Aorta (tissue), 5 donors: ENCODE data around the gene CD207. TPM values are rescaled to one million over a fixed set of nuclear protein-coding genes. Genes with fewer than 3 reads are reported as not detected.

Experiments used
- ATAC-seq: fragments of 200-7000 bp; cut with Tn5 transposase; one replicate; pipeline ENCODE4 v1.9.1; 2022; ENCODE audit warnings: moderate library complexity; ENCODE audit not compliant: low FRiP score
- DNase-seq, 2 donors: peaks; one replicate each; pipeline ENCODE4 v3.0.0-alpha.2; 2020
- H3K27ac ChIP-seq, 2 donors: one replicate each; pipeline ENCODE4 v1.5.1; 2013; ENCODE audit warnings: low read length in 2 of 2, mild to moderate bottlenecking in 2 of 2, moderate library complexity in 2 of 2, control low read depth in 1 of 2, inconsistent platforms in 1 of 2, low read depth in 1 of 2
- H3K27me3 ChIP-seq, 2 donors: one replicate each; pipeline ENCODE4 v1.6.1; 2013; ENCODE audit warnings: control low read depth in 1 of 2, low read length in 1 of 2, mild to moderate bottlenecking in 1 of 2, moderate library complexity in 1 of 2; ENCODE audit not compliant: insufficient read depth in 2 of 2, control insufficient read depth in 1 of 2
- H3K36me3 ChIP-seq, 2 donors: one replicate each; pipeline ENCODE4 v1.6.1; 2013; ENCODE audit warnings: control low read depth in 1 of 2, low read length in 1 of 2, mild to moderate bottlenecking in 1 of 2; ENCODE audit not compliant: insufficient read depth in 2 of 2, control insufficient read depth in 1 of 2
- H3K4me1 ChIP-seq, 2 donors: one replicate each; pipeline ENCODE4 v1.6.1; 2013; ENCODE audit warnings: low read length in 2 of 2, control low read depth in 1 of 2, mild to moderate bottlenecking in 1 of 2, moderate library complexity in 1 of 2; ENCODE audit not compliant: insufficient read depth in 2 of 2, control insufficient read depth in 1 of 2
- H3K4me3 ChIP-seq, 2 donors: one replicate each; pipeline ENCODE4 v1.5.1; 2013; ENCODE audit warnings: low read length in 2 of 2, control low read depth in 1 of 2, mild to moderate bottlenecking in 1 of 2
- H3K9me3 ChIP-seq: one replicate; pipeline ENCODE4 v1.6.1; 2013; ENCODE audit warnings: mild to moderate bottlenecking, low read length; ENCODE audit not compliant: control insufficient read depth
- WGBS, 2 donors: extraction: QIAGEN DNeasy Blood & Tissue Kit; methylation state at CpG; one replicate each; pipeline ENCODE4 v1.1.7; 2013; 5-methylcytosine and 5-hydroxymethylcytosine counted together
- intact Hi-C, 2 donors: fragments of 100-400 bp; cut with DNase I; formaldehyde crosslinking; loops; one replicate each; pipeline versions ENCODE4 v1.14.2 to v1.15.0; 2022
- polyA plus RNA-seq, 2 donors: library from polyadenylated mRNA; stranded (reverse); fragments of 200-250 nt; gene quantifications; one replicate each; pipeline ENCODE4 v1.2.3, GENCODE V29; 2013
- total RNA-seq, 2 donors: library from RNA; stranded (reverse); fragmentation: NEBNext Ultra II Directional; extraction: Animal tissue kit (Norgen Biotek cat#: 25700); gene quantifications; one replicate each; pipeline ENCODE4 v1.2.1, GENCODE V29; 2021
- donor health status: healthy with polysubstance abuse.
- donor health status: Bipolar disorder and iron deficiency.
- donor health status: DM: no; HTN: no; CAD: no.
- donor health status: DM: no; HTN: no; CAD: no.
- donor health status: DM: yes; HTN: yes; CAD: no.

CD207 gene
- total and polyA plus RNA-seq, 4 donors = 0.78 TPM; not detected in 3

DNA sequence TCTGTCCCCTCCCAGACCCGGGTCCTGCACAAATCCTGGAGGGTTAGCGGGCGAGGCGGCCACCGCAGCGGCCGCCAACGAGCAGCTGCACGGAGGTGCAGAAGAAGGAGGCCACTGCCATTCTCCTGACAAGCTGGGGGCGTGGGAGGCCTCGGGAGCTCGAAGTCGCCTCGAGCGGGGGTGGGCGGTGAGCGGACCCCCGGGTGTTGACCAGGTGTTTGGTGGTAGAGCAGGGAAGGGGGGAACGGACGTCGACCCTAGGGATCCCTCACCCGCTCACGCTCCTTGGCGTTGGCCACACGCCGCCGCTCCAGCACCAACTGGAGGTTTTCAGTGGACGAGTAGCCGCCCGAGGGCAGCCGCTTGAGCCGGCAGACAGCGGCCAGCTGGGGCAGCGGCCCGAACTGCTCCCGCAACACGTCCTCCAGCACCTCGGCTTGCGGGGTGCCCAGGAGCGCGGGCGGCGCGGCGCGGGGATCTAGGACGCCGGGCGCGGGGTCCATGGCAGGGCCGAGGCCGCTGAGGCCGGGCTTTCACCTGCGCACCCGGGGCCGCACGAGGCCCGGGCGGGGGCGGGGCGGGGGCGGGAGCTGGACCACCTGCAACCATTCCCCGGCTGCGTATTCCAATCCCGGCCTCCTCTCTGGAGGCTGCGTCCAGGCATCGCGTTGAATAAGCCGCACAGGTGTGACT lies 45.3 kb downstream of the CD207 start, which contains the start of gene FIGLA:
Gene FIGLA, minus strand, starts transcription at position 508 of the 693 bp plus-strand sequence. Its CDS starts 5 bp downstream, at position 503.
- 3 to 4% methylated on average over 32 to 69 of the region's 69 CpGs for WGBS, 2 donors

DNA sequence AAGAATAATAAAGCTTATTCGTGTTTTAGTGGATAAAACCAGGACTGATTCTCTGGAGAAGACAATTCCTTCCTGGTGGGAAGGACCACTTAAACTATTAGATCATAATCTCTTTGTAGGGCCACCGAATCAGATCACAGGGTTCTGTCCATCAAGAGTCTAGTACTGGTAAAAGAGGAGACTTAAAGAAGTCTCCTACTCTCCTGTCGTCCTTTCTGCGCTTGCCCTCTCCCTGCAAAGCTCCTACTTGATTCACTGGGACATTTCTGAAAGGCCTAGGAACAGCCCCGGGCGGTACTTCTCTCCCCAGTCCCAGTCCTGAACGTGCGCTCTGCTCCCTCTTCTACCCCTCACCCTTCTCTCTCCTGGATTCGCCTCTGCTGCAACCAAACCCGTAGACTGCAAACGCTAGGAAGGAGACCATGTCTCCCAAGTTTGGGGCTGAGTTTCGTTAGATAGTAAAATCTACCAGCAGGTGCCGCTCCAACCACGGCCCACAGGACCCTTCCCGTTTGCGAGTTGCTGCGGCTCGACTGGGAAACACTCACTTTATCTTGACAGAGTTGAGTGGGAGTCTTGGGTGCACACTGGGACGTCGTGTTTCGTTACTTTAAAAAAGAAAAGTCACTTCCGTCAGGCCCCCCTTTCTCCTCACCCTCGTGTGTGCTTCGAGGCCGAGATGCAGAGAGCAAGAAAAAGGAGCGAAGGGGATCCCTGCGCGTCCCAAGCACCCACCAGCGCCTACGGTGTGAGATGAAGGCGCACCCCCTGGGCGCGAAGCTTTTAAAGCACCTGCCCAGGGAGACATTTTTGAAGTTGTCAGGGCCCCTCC lies 46.1 kb downstream of the CD207 start:
- intact Hi-C loops = no loop called here
- WGBS, 2 donors = 2 to 5% methylated on average over 33 of the region's 33 CpGs
- ATAC-seq (peak; percentile 70), DNase-seq (peak; percentile 78 to 82)
- Histone ChIP-seq H3K4me1 (no peaks in the 10 kb centered on the region), H3K4me3 (peak overlapping the region in 1 of 2 donors; percentile 1), H3K36me3 (no peaks in the 10 kb centered on the region), H3K27me3 (peaks cover 0 to 1% of the 10 kb centered on the region in 2 donors), H3K9me3 (peaks cover 1% of the 10 kb centered on the region), H3K27ac (no peak overlapping the region)

More for the DNA sequence above, 45.3 kb downstream of the CD207 start, which contains the start of gene FIGLA:
- DNase-seq (no peak), ATAC-seq (peak; percentile 40)
- no peak within 1 kb of the TSS for H3K27ac ChIP-seq
- H3K9me3 ChIP-seq = peaks cover 1% of the 10 kb centered on the region
- H3K36me3 ChIP-seq = no peaks in the 10 kb centered on the region
- peaks cover 0 to 1% of the 10 kb centered on the region in 2 donors for H3K27me3 ChIP-seq
- intact Hi-C loops = no loop called here
- H3K4me1 ChIP-seq = no peaks in the 10 kb centered on the region
- peak within 1 kb of the TSS in 1 of 2 donors; percentile 1 for H3K4me3 ChIP-seq

DNA sequence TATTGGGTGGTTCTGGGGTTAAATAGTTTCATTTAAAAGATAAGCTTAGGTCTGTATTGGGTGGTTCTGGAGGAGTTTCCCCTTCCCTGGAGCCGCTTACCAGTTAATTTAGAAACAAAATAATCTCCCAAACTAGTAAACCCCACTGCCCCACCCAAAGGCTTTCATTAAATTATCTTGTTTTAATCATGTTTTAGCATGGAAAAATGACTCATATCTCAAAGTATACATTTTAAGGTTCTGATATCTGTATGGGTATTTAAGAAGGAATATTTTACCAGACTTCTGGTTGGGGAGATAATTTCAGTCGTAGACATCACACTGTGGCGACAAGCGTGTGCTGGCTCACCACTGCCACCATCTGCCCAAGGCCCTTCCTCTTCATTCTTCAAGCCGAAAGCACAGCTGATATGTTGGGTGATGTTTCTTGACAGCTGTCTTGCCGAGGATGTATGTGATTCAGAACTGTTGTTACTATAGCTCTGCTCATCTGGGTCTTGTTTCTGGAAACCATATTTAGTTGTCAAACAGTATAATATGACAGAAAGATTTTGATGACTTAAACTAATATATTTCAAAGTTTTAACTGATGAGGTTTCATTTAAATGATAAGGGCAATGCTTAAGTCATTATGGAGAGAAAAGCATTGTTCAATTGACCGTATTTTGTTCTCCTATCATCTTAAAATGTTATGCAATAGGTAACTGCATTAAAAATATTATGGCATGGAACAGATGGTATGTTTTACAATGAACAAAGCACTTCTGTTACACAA lies 50.3 kb downstream of the CD207 start:
- no peak overlapping the region for H3K4me3 ChIP-seq
- no peaks in the 10 kb centered on the region for H3K36me3 ChIP-seq
- H3K27ac ChIP-seq = no peak overlapping the region
- H3K27me3 ChIP-seq = no peaks in the 10 kb centered on the region
- WGBS, 2 donors = 16 to 17% methylated on average over 7 of the region's 7 CpGs
- intact Hi-C loops = no loop called here
- DNase-seq = no peak
- no peaks in the 10 kb centered on the region for H3K9me3 ChIP-seq
- H3K4me1 ChIP-seq = no peaks in the 10 kb centered on the region
- no peak for ATAC-seq

DNA sequence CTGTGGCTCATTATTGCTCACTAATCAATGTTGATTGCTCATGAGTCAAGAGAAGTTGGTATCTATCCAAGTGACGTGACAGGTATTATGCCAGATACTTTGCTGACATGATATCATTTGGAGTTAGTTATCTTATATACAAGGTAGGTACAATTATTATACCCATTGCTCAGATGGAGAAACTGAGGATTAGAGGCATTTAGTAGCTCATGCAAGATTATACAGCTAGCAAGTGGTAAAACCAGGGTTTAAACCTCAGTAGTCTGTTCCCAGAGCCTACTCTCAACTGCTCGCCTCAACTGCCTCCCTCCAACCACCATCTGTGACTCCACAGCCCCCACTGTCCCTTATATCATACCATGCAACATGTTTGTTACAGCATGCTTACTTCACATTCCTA lies 51.3 kb downstream of the CD207 start:
- Histone ChIP-seq H3K36me3 (no peaks in the 10 kb centered on the region), H3K4me3 (no peak overlapping the region), H3K27me3 (no peaks in the 10 kb centered on the region), H3K27ac (no peak overlapping the region), H3K9me3 (no peaks in the 10 kb centered on the region), H3K4me1 (no peaks in the 10 kb centered on the region)
- DNase-seq (no peak), ATAC-seq (no peak)
- intact Hi-C loops = no loop called here
- 86 to 92% methylated on average over 2 of the region's 2 CpGs for WGBS, 2 donors

Other genes starting within 250 kb of the CD207 start
- gene ADD2, start 67.6 kb downstream of the CD207 start, total RNA-seq = 1 to 10 TPM; 1.7 to 5.3 TPM
- under 1 TPM in 1 of 2 donors, not detected in 1; 0.15 TPM for gene ADD2, start 67.6 kb downstream of the CD207 start, polyA plus RNA-seq
- gene FIGLA, start 45.2 kb downstream of the CD207 start, total RNA-seq = not detected
- gene FIGLA, start 45.2 kb downstream of the CD207 start, polyA plus RNA-seq = not detected
- gene CLEC4F, start 15.2 kb downstream of the CD207 start, total RNA-seq = under 1 TPM in 1 of 2 donors, not detected in 1; 0.72 TPM
- gene CLEC4F, start 15.2 kb downstream of the CD207 start, polyA plus RNA-seq = not detected
- gene VAX2, start 64.8 kb upstream of the CD207 start, total RNA-seq = 1 to 10 TPM in 1 of 2 donors, under 1 TPM in 1; 0.39 to 1.2 TPM
- gene VAX2, start 64.8 kb upstream of the CD207 start, polyA plus RNA-seq = 1 to 10 TPM in 1 of 2 donors, not detected in 1; 1.8 TPM
- gene ATP6V1B1, start 100.1 kb upstream of the CD207 start, total RNA-seq = 1 to 10 TPM in 1 of 2 donors, not detected in 1; 1.8 TPM
- 1 to 10 TPM; 3.1 to 6.4 TPM for gene ATP6V1B1, start 100.1 kb upstream of the CD207 start, polyA plus RNA-seq
- gene ANKRD53, start 142.8 kb upstream of the CD207 start, total RNA-seq = 1 to 10 TPM; 1.9 to 3.3 TPM
- gene ANKRD53, start 142.8 kb upstream of the CD207 start, polyA plus RNA-seq = 1 to 10 TPM in 1 of 2 donors, under 1 TPM in 1; 0.88 to 5.0 TPM
- 10 to 100 TPM; 51.0 to 58.1 TPM for gene TEX261, start 159.1 kb upstream of the CD207 start, total RNA-seq
- gene TEX261, start 159.1 kb upstream of the CD207 start, polyA plus RNA-seq = 10 to 100 TPM; 26.8 to 37.0 TPM
- gene NAGK, start 232.8 kb upstream of the CD207 start, total RNA-seq = 100 to 1,000 TPM in 1 of 2 donors, 10 to 100 TPM in 1; 80.1 to 141 TPM
- gene NAGK, start 232.8 kb upstream of the CD207 start, polyA plus RNA-seq = 100 to 1,000 TPM in 1 of 2 donors, 10 to 100 TPM in 1; 60.5 to 199 TPM